ENCODE data around the gene MAN1C1.

Gene MAN1C1

GRCh38 chr1:25821630-25822091 lies 205.1 kb downstream of the MAN1C1 start:
- no peak for DNase-seq

DNA sequence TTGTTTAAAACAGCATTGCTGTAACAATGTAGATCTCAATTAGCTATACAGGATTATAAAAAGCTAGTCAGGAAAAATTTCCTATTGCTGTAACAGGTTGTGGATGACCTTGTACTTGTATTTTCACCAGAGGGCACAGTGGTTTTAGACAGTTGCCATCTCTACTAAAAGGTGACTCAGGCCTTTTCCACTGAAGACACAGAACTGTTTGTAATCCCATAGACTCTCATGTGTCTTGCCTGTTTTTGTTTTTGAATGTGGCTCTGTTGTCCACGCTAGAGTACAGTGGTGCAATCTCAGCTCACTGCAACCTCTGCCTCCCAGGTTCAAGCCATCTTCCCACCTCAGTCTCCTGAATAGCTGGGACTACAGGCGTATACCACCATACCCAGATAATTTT lies 209.0 kb downstream of the MAN1C1 start:
- no peak for DNase-seq

DNA sequence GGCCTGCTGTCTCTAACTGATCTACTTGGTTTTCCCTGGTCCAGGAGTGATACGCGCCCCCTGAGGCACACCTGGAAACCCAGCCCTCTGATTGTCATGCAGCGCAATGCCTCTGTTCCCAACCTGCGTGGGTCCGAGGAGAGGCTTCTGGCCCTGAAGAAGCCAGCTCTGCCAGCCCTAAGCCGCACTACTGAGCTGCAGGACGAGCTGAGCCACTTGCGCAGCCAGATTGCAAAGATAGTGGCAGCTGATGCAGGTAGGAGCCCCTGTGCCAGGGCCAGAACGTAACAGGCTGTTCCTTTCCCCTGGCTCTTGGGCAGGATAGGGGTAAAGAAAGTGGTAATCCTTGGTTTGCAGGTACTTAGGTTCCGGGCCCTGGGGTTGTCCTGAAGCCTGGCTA lies 210.0 kb downstream of the MAN1C1 start:
- no peak for DNase-seq

- no peak for DNase-seq
Observed at GRCh38 chr1:25828491-25828890, 211.9 kb downstream of the MAN1C1 start.

GRCh38 chr1:25829046-25829445 lies 212.5 kb downstream of the MAN1C1 start:
- no peak for DNase-seq

DNA sequence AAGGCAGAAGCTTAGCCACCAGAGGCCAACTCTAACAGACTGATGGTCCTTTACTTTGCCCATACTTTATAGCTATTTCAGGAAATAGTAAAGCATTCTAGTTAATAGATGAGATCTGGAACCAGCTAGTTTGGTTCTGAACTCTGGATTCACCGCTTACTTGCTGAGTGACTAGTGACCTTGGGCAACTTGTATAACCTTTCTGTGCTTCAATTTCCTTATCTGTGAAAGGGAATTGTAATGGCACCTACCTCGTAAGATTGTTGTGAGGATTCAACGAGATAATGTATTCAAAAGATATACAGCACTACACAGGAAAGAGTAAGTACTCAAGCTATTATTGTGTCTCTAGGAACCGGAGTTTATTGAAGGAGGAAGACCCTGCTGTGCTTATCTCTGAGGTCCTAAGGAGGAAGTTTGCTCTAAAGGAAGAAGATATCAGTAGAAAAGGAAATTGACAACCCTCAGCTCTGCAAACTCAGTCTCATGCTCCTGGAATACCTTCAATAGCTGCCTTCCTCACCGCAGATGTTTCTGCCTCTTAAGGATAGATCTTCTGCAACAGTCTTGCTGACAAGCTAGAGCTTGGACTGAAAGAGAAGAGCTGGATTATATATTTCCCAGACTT lies 215.1 kb downstream of the MAN1C1 start:
- DNase-seq: no peak

GRCh38 chr1:25832336-25833037 lies 215.9 kb downstream of the MAN1C1 start:
- no peak for DNase-seq

GRCh38 chr1:25833158-25833557 lies 216.6 kb downstream of the MAN1C1 start:
- no peak for DNase-seq

Measured in CD4-positive, alpha-beta T cell treated with Interleukin-17A for 1 hour (primary cell).